ENCODE data around the gene CRYM. TPM values are rescaled to one million over a fixed set of nuclear protein-coding genes. Genes with fewer than 3 reads are reported as not detected.
A peak's percentile ranks its signal among the peaks of the same experiment; 100 is the strongest.

The CRYM gene
- total RNA-seq, 1 donor, result 2.8 TPM

DNA sequence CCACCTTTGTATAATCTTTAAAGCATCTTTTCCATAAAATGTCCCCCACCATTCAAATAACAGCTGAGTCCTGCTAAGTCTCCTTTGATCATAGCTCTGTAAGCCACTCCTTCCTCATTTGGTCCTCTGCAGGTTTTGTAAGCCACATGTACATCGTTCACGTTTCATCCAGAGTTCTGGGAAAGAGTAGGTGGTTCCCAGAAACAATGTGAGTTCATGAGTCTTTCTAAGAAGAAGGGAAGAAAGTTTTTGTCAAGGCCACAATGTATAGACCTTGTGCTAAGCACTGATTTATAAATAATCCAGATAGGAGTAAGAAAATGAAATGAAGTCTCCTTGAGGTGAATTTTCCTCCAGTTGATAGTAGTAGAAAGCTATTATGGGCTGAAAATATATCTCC, 53.3 kb downstream of the CRYM start:
- DNase-seq (ENCODE audit: low read depth), result no peak
- no peak overlapping the region for H3K4me3 ChIP-seq (ENCODE audit: low read depth, low read length)
- TF ChIP-seq, protein P1, sequence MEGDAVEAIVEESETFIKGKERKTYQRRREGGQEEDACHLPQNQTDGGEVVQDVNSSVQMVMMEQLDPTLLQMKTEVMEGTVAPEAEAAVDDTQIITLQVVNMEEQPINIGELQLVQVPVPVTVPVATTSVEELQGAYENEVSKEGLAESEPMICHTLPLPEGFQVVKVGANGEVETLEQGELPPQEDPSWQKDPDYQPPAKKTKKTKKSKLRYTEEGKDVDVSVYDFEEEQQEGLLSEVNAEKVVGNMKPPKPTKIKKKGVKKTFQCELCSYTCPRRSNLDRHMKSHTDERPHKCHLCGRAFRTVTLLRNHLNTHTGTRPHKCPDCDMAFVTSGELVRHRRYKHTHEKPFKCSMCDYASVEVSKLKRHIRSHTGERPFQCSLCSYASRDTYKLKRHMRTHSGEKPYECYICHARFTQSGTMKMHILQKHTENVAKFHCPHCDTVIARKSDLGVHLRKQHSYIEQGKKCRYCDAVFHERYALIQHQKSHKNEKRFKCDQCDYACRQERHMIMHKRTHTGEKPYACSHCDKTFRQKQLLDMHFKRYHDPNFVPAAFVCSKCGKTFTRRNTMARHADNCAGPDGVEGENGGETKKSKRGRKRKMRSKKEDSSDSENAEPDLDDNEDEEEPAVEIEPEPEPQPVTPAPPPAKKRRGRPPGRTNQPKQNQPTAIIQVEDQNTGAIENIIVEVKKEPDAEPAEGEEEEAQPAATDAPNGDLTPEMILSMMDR (IDR thresholded peaks at IDR 0.05; ENCODE audit: insufficient read depth, low read length), result no peak

DNA sequence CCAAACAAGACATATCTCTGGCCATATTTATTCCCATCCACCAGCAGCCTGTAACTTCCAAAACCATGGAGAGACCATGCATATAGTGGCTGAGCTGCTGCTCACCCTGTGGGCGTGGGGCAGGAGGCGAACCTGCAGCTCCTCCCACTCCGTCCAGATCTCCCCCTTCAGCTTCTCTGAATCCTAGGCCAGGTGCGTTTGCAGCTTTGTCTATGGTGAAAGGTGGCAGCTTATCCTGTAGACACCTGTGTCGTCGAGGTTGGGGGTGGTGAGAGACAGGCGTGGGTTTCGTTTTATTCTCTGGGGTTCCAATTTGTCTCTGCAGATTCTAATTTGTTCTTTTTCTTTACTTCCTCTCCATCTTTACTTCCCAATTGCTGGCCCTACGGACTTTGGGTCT, 54.3 kb downstream of the CRYM start:
- no peak for DNase-seq (ENCODE audit: low read depth)
- TF ChIP-seq, protein P1 (IDR thresholded peaks at IDR 0.05; ENCODE audit: insufficient read depth, low read length), result no peak
- H3K4me3 ChIP-seq (ENCODE audit: low read depth, low read length), result no peak overlapping the region

DNA sequence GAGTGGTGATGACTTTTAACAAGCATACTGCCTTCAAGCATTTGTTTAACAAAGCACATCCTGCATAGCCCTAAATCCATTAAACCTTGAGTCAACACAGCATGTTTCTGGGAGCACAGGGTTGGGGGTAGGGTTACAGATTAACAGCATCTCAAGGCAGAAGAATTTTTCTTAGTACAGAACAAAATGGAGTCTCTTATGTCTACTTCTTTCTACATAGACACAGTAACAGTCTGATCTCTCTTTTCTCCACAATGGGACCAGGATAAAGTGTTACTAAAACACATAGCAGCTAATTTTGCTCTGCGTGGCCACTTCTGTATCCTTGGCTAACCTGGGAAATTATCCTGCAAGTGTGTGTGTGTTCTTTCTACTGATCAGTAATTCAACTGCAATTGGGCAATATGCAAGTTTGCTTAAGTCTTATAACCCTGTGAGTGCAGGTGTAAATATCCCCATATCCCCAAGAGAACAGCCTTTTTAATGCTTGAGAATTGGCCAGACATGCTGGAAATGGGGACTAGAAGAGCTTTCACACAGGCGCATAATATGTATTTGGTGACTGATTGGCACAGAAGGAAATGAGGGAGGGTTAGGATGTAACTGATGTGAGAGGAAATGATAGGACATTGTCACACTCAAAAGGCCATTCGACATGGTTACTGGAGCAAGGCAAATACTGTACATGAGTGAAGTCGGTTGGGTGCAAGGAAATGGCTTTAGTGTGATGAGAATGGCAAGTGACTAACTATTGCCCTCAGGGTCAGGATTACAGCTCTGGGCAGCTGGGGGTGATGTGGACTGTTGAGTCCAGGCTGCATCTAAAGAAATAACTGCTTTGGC, 55.4 kb downstream of the CRYM start:
- DNase-seq (ENCODE audit: low read depth), result no peak
- H3K4me3 ChIP-seq (ENCODE audit: low read depth, low read length), result no peak overlapping the region
- TF ChIP-seq, protein P1 (IDR thresholded peaks at IDR 0.05; ENCODE audit: insufficient read depth, low read length), result no peak

DNA sequence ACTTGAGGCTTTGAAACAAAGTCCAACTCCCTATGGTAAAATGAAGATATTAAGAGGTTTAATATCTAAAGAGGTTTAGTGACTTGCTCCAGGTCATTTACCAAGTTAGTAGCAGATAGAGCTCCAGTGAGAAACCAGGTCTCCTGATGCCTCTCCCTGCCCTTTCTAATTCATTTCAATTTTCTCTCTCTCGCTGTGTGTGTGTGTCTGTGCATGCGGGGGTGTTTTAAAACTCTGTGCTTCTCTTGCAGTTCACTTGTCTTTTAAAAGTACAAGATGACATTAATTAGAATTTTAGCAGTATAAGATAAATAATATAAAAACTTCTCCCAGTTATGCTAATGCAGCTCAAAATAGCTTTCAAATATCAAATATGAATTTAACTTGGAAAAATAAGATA, 58.5 kb downstream of the CRYM start:
- DNase-seq (ENCODE audit: low read depth), result no peak
- TF ChIP-seq, protein P1 (IDR thresholded peaks at IDR 0.05; ENCODE audit: insufficient read depth, low read length), result no peak

DNA sequence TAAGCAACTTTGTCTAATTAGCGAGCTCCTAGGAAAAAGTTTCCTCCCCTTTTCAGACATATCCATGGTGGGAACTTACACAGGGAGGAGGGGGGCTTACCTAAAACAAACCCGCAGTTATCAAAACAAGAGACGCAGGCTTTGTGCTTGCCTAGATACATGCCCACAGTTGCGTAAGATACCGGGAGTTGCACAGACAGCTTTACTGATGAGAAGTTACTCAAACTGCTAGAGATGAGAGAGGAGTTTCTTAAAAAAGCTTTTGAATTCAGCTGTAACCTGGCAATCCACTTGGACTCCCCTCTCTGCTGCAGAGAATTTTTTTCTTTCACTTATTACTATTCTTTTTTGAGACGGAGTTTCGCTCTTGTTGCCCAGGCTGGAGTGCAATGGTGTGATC, 59.9 kb downstream of the CRYM start:
- H3K4me3 ChIP-seq (ENCODE audit: low read depth, low read length), result no peak overlapping the region
- DNase-seq (ENCODE audit: low read depth), result peak; percentile 17
- TF ChIP-seq, protein P1 (IDR thresholded peaks at IDR 0.05; ENCODE audit: insufficient read depth, low read length), result no peak

More for the DNA sequence above, 58.5 kb downstream of the CRYM start:
- H3K4me3 ChIP-seq (ENCODE audit: low read depth, low read length), result no peak overlapping the region

DNA sequence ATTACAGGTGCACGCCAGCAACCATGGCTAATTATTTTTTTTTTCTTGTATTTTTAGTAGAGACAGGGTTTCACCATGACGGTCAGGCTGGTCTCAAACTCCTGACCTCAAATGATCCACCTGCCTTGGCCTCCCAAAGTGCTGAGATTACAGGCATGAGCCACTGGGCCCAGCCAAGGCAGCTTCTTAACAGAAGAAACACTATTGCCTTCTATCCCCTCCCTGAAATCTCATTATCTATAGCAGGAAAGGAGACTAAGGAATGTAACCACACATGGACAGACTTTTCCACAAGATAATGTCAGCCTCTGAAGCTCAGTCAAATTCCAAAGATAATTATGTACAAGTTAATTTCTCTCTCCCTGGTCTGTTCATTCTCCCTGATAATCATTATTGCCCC, 61.0 kb downstream of the CRYM start:
- TF ChIP-seq, protein P1 (IDR thresholded peaks at IDR 0.05; ENCODE audit: insufficient read depth, low read length), result no peak
- no peak overlapping the region for H3K4me3 ChIP-seq (ENCODE audit: low read depth, low read length)
- no peak for DNase-seq (ENCODE audit: low read depth)
